Gastroesophageal sphincter (tissue), 3 donors: ENCODE results near the gene DOCK4.

Experiments
- CTCF ChIP-seq, 4 experiments: fragments of 200-600 bp in 2 of 4; fragments of 450-650 bp in 2 of 4; sonication (generic) in 1 of 4; IDR thresholded peaks; one replicate each; pipeline ENCODE4 v1.5.1; 2017 to 2019; ENCODE audit warnings: antibody characterized with exemption in 4 of 4, mild to moderate bottlenecking in 2 of 4, moderate library complexity in 2 of 4
- EP300 ChIP-seq: sonication (generic); formaldehyde crosslinking; IDR thresholded peaks from one replicate; pipeline ENCODE4 v1.6.1; 2017; ENCODE audit warnings: antibody characterized with exemption, mild to moderate bottlenecking
- POLR2A ChIP-seq, 2 donors: fragments of 450-650 bp; IDR thresholded peaks; one replicate each; pipeline ENCODE4 v1.6.1; 2017; ENCODE audit warnings: antibody characterized with exemption in 2 of 2, mild to moderate bottlenecking in 2 of 2, moderate library complexity in 1 of 2
- POLR2AphosphoS5 ChIP-seq: sonication (generic); formaldehyde crosslinking; IDR thresholded peaks from one replicate; pipeline ENCODE4 v1.6.1; 2017; ENCODE audit warnings: antibody characterized with exemption

DNA sequence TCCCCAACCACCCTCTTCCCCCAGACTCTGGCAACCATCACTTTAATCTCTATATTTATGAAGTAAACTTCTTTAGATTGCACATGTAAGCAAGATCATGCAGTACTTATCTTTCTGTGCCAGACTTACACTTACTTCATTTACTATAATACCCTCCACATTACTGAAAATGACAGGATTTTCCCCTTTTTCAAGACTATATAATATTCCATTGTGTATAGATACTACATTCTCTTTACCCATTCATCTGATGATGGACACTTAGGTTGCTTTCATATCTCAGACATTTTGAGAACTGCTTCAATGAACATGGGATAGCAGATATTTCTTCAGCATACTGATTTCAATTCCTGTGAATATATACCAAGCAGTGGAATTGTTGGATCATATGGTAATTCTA lies 4.4 kb downstream of the DOCK4 start:
- no peak for TF ChIP-seq POLR2A (IDR thresholded peaks at IDR 0.05)
- TF ChIP-seq POLR2AphosphoS5 = no peak
- no peak for TF ChIP-seq CTCF (IDR thresholded peaks at IDR 0.05)
- no peak for TF ChIP-seq EP300
